Measurements from ENCODE around the gene H1-8. TPM values are rescaled to one million over a fixed set of nuclear protein-coding genes. Genes with fewer than 3 reads are reported as not detected.

H1-8 gene
- total RNA-seq, 6 experiments from 2014 or later: not detected

DNA sequence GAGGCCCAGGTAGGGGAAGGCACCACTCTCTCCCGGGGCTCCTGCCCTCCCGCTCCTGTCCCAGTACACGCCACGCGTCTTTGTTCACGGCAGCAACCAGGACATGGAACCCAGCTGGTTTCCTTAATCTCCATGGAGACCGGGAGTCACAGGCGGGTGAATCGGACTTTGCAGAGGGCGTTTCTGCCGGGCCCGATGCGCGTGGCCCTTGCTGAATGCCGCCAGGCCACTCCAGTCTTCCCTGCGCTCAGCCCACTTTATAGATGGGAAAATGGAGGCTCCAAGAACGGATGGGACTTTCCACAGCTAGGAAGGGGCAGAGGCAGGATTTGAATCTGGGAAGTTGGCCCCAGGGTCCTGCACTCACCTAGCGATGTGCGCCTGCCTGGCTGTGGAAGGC lies 56.1 kb downstream of the H1-8 start:
- DNase-seq: no peak
- TF ChIP-seq, protein P1, sequence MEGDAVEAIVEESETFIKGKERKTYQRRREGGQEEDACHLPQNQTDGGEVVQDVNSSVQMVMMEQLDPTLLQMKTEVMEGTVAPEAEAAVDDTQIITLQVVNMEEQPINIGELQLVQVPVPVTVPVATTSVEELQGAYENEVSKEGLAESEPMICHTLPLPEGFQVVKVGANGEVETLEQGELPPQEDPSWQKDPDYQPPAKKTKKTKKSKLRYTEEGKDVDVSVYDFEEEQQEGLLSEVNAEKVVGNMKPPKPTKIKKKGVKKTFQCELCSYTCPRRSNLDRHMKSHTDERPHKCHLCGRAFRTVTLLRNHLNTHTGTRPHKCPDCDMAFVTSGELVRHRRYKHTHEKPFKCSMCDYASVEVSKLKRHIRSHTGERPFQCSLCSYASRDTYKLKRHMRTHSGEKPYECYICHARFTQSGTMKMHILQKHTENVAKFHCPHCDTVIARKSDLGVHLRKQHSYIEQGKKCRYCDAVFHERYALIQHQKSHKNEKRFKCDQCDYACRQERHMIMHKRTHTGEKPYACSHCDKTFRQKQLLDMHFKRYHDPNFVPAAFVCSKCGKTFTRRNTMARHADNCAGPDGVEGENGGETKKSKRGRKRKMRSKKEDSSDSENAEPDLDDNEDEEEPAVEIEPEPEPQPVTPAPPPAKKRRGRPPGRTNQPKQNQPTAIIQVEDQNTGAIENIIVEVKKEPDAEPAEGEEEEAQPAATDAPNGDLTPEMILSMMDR (IDR thresholded peaks at IDR 0.05): no peak
- H3K27me3 Mint-ChIP-seq (ENCODE audit: insufficient read depth): no peaks in the 10 kb centered on the region; the same call in 1 of the 2 replicates
- peak overlapping the region; percentile 64; the same call in 1 of the 2 replicates for H3K4me3 Mint-ChIP-seq
- H3K9me3 Mint-ChIP-seq: no peaks in the 10 kb centered on the region
- peaks cover 86% of the 10 kb centered on the region for H3K4me1 Mint-ChIP-seq (ENCODE audit: low read depth)
- peaks cover 4% of the 10 kb centered on the region; the same call in 1 of the 2 replicates for H3K36me3 Mint-ChIP-seq (ENCODE audit: low read depth)
- peak overlapping the region; percentile 97 for H3K27ac Mint-ChIP-seq

DNA sequence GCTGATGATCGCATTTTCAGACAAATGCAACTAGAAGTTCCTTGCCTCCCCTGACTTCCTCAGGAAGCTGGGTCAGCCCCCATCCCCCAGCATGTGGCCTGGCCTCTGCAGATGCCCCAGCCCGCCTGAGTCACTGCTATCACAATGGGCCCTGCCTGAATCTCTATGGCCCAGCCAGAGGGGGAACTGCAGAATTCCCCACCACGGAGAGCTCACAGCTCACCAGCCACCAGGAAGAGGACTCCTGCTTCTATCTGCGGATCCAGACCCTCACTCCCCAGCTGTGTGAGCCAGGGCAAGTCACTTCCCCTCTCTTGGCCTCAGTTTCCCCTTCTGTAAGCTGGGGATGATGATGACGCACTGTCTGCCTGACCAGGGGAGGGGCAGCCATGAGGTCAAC lies 56.6 kb downstream of the H1-8 start:
- H3K27ac Mint-ChIP-seq: peak overlapping the region; percentile 97
- no peaks in the 10 kb centered on the region; the same call in 1 of the 2 replicates for H3K27me3 Mint-ChIP-seq (ENCODE audit: insufficient read depth)
- TF ChIP-seq, protein P1 (IDR thresholded peaks at IDR 0.05): no peak
- H3K4me1 Mint-ChIP-seq (ENCODE audit: low read depth): peaks cover 91% of the 10 kb centered on the region
- peaks cover 4% of the 10 kb centered on the region; the same call in 1 of the 2 replicates for H3K36me3 Mint-ChIP-seq (ENCODE audit: low read depth)
- DNase-seq: peak; percentile 68
- no peaks in the 10 kb centered on the region for H3K9me3 Mint-ChIP-seq
- peak overlapping the region; percentile 64 for H3K4me3 Mint-ChIP-seq

DNA sequence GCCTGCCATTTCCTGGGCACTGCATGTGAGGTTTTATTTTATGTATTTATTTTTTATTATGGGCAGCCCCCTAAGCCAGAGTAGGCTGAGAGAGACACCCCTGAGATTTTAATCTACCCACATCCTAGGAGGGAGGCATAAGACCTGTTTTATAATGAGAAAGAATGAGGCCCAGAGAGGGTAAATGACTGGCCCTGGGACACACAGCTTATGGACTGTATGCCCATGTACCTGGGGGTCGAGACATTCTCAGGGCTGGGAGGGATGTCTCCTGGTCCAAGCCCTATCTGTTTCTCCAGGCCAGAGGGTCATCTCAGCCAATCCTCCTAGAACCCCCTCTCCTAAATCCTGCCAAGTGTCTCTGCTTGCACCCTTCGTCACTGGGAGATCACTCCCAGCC lies 57.4 kb downstream of the H1-8 start:
- H3K36me3 Mint-ChIP-seq (ENCODE audit: low read depth): peaks cover 4% of the 10 kb centered on the region; the same call in 1 of the 2 replicates
- DNase-seq: no peak
- no peak overlapping the region for H3K4me3 Mint-ChIP-seq
- H3K4me1 Mint-ChIP-seq (ENCODE audit: low read depth): peaks cover 91% of the 10 kb centered on the region
- TF ChIP-seq, protein P1 (IDR thresholded peaks at IDR 0.05): no peak
- H3K27ac Mint-ChIP-seq: peak overlapping the region; percentile 97
- no peaks in the 10 kb centered on the region for H3K9me3 Mint-ChIP-seq
- H3K27me3 Mint-ChIP-seq (ENCODE audit: insufficient read depth): no peaks in the 10 kb centered on the region; the same call in 1 of the 2 replicates

Other genes with a start within 250 kb of the H1-8 start
- gene EFCAB12, start 114.5 kb upstream of the H1-8 start, total RNA-seq (2021; fragmentation: NEBNext Ultra II Directional; extraction: Animal tissue kit (Norgen Biotek cat#: 25700)): under 1 TPM in 5 of 6 experiments, not detected in 1; 0.09 to 0.14 (median 0.12) TPM
- 10 to 100 TPM; 18.7 to 25.7 (median 21.8) TPM for gene MBD4, start 103.2 kb upstream of the H1-8 start, total RNA-seq (2021; fragmentation: NEBNext Ultra II Directional; extraction: Animal tissue kit (Norgen Biotek cat#: 25700))
- 10 to 100 TPM; 12.2 to 18.8 (median 18.2) TPM for gene IFT122, start 103.0 kb upstream of the H1-8 start, total RNA-seq (2021; fragmentation: NEBNext Ultra II Directional; extraction: Animal tissue kit (Norgen Biotek cat#: 25700))
- not detected for gene RHO, start 14.5 kb upstream of the H1-8 start, total RNA-seq (2021; fragmentation: NEBNext Ultra II Directional; extraction: Animal tissue kit (Norgen Biotek cat#: 25700))
- gene PLXND1, start 63.5 kb downstream of the H1-8 start, total RNA-seq (2021; fragmentation: NEBNext Ultra II Directional; extraction: Animal tissue kit (Norgen Biotek cat#: 25700)): 100 to 1,000 TPM in 5 of 6 experiments, 10 to 100 TPM in 1; 86.7 to 118 (median 108) TPM